NT2/D1 (cell line): ENCODE measurements around the gene ATXN7.

Experiments used
- SUZ12 ChIP-seq: IDR thresholded peaks from 2 replicates; pipeline ENCODE4 v1.6.1; 2011; ENCODE audit not compliant: insufficient read length, insufficient read depth; ENCODE audit errors: extremely low read depth
- YY1 ChIP-seq: IDR thresholded peaks from 2 replicates; pipeline ENCODE4 v1.6.1; 2011; ENCODE audit not compliant: insufficient read length, insufficient read depth
- ZNF274 ChIP-seq: IDR thresholded peaks from 2 replicates; pipeline ENCODE4 v1.6.1; 2011; ENCODE audit warnings: mild to moderate bottlenecking, low read depth, low read length

GRCh38 chr3:63955830-63956545 is 92.3 kb downstream of the ATXN7 start:
- no peak for TF ChIP-seq YY1
- TF ChIP-seq SUZ12 = no peak
- TF ChIP-seq ZNF274 = no peak
